Osteoblast (primary cell): ENCODE data around the gene NFATC1. TPM values are rescaled to one million over a fixed set of nuclear protein-coding genes. Genes with fewer than 3 reads are reported as not detected.

Experiments
- DNase-seq: peaks from one replicate; pipeline ENCODE4 v3.0.0; 2011; ENCODE audit warnings: low spot score, mixed read lengths; ENCODE audit not compliant: insufficient read length; ENCODE audit errors: missing footprints
- H2AFZ ChIP-seq: 2 replicates; pipeline ENCODE4 v1.6.0; 2011; ENCODE audit warnings: mild to moderate bottlenecking, low read length
- H3K27ac ChIP-seq: 2 replicates; pipeline ENCODE4 v1.5.1; 2011; ENCODE audit warnings: mild to moderate bottlenecking, low read depth, low read length, moderate library complexity
- H3K27me3 ChIP-seq: 2 replicates; pipeline ENCODE4 v1.6.0; 2012; ENCODE audit warnings: mild to moderate bottlenecking, control low read depth, inconsistent platforms, low read length, moderate library complexity; ENCODE audit not compliant: insufficient read depth
- H3K36me3 ChIP-seq: 2 replicates; pipeline ENCODE4 v1.5.1; 2011; ENCODE audit warnings: mild to moderate bottlenecking, low read length, control low read depth, moderate library complexity; ENCODE audit not compliant: insufficient read depth
- H3K4me1 ChIP-seq: 2 replicates; pipeline ENCODE4 v1.5.1; 2011; ENCODE audit warnings: mild to moderate bottlenecking, low read length, control low read depth, moderate library complexity; ENCODE audit not compliant: insufficient read depth
- H3K4me2 ChIP-seq: 2 replicates; pipeline ENCODE4 v1.6.0; 2011; ENCODE audit warnings: mild to moderate bottlenecking, low read length; ENCODE audit not compliant: insufficient read depth
- H3K4me3 ChIP-seq: fragments of 200-600 bp; sonication (generic); 3 replicates; pipeline ENCODE4 v1.5.1; 2012; ENCODE audit warnings: mild to moderate bottlenecking, low read length, inconsistent platforms; ENCODE audit not compliant: insufficient read depth
- H3K79me2 ChIP-seq: 2 replicates; pipeline ENCODE4 v1.6.0; 2012; ENCODE audit warnings: mild to moderate bottlenecking, low read length, control low read depth, inconsistent platforms; ENCODE audit not compliant: insufficient read depth
- H3K9me3 ChIP-seq: 2 replicates; pipeline ENCODE4 v1.5.1; 2011; ENCODE audit warnings: low read depth, low read length, control low read depth
- H4K20me1 ChIP-seq: 2 replicates; pipeline ENCODE4 v1.6.0; 2012; ENCODE audit warnings: mild to moderate bottlenecking, low read length, control low read depth; ENCODE audit not compliant: insufficient read depth
- CTCF ChIP-seq: IDR thresholded peaks from 2 replicates; pipeline ENCODE4 v1.5.1; 2011; ENCODE audit warnings: mild to moderate bottlenecking, low read depth, low read length, moderate library complexity; ENCODE audit errors: extremely low read depth
- total RNA-seq: library from RNA; depleted of rRNA; stranded (reverse); fragments of >200 nt; gene quantifications from 2 replicates; pipeline ENCODE4 v1.2.3, GENCODE V29; 2012

NFATC1 gene
- total RNA-seq, 1 donor = 6.2 TPM

DNA sequence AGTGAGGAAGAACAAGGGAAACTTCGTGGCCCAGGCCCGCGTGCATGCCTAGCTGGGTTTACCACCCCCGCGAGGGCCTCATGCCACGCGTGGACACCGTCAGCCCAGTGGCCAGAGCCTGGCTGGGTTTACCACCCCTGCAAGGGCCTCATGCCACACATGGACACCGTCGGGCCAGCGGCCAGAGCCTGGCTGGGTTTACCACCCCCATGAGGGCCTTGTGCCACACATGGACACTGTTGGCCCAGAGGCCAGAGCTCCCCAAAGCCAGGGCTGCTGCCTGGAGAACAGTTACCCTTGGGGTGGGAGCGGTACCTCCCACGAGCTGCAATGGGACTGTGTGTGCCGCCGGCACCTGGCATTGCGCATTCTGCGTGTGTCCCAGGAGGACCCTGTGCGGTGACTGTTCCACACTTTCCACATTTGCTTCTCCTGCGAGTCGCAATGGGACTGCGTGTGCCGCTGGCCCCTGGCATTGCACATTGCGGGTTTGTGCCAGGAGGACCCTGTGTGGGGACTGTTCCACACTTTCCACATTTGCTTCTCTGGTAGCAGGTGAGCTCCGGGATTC, 178.3 kb downstream of the NFATC1 start:
- peak; percentile 65 for DNase-seq
- Histone ChIP-seq H4K20me1 (no peaks in the 10 kb centered on the region), H3K79me2 (no peaks in the 10 kb centered on the region), H3K9me3 (peaks cover 4% of the 10 kb centered on the region), H3K27ac (no peak overlapping the region), H3K4me2 (no peak overlapping the region), H3K27me3 (peaks cover 5% of the 10 kb centered on the region), H3K4me3 (no peak overlapping the region), H2AFZ (no peak overlapping the region), H3K36me3 (no peaks in the 10 kb centered on the region), H3K4me1 (peaks cover 11% of the 10 kb centered on the region)
- TF ChIP-seq CTCF = no peak

DNA sequence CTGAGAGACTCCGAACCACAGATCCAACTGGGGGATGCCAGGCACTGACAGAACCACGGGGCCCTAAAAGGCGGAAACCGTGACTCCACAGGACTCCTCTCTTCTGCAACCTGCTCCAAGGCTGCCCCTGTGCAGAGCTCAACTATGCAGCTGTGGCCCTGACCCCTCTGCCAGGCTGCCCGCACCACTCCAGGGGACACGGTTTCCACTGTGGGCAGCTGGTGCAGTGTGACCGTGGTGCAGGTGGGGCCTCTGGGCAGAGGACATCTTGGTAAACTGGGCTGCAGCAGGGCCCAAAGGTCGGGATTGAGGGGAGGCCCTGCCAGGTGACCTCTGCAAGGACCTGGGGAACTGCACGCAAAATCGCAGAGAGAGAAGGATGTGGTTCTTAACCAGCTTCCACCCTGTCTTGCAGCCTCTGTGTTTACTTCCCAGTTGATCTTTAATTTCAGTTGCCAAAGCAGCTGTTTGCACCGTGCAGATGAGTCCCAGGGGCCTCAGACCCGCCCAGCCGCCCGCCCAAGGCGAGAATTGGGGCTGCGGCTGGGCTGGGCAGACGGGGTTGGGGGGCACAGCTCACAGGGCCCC, 179.3 kb downstream of the NFATC1 start:
- no peak overlapping the region for H3K4me2 ChIP-seq
- peaks cover 5% of the 10 kb centered on the region for H3K27me3 ChIP-seq
- H3K79me2 ChIP-seq = no peaks in the 10 kb centered on the region
- H3K4me3 ChIP-seq = no peak overlapping the region
- H3K4me1 ChIP-seq = peaks cover 11% of the 10 kb centered on the region
- DNase-seq = peak; percentile 81
- H3K36me3 ChIP-seq = no peaks in the 10 kb centered on the region
- TF ChIP-seq CTCF = no peak
- H3K27ac ChIP-seq = no peak overlapping the region
- peaks cover 4% of the 10 kb centered on the region for H3K9me3 ChIP-seq
- H4K20me1 ChIP-seq = no peaks in the 10 kb centered on the region
- H2AFZ ChIP-seq = no peak overlapping the region

GRCh38 chr18:79575891-79576685, 180.4 kb downstream of the NFATC1 start:
- TF ChIP-seq CTCF = no peak
- no peak overlapping the region for H2AFZ ChIP-seq
- peak; percentile 54 for DNase-seq
- H3K4me3 ChIP-seq = no peak overlapping the region
- H3K4me2 ChIP-seq = no peak overlapping the region
- H3K9me3 ChIP-seq = peaks cover 4% of the 10 kb centered on the region
- no peaks in the 10 kb centered on the region for H3K79me2 ChIP-seq
- no peak overlapping the region for H3K27ac ChIP-seq
- peaks cover under 1% of the 10 kb centered on the region for H3K4me1 ChIP-seq
- peaks cover 5% of the 10 kb centered on the region for H3K27me3 ChIP-seq
- H4K20me1 ChIP-seq = no peaks in the 10 kb centered on the region
- no peaks in the 10 kb centered on the region for H3K36me3 ChIP-seq
